NCI-H2107 (cell line): Measurements from ENCODE around the gene MCFD2.

Experiments used
- DNase-seq: peaks from one replicate; lab custom pipeline; 2025; lab: John Stamatoyannopoulos, UW

Gene MCFD2

DNA sequence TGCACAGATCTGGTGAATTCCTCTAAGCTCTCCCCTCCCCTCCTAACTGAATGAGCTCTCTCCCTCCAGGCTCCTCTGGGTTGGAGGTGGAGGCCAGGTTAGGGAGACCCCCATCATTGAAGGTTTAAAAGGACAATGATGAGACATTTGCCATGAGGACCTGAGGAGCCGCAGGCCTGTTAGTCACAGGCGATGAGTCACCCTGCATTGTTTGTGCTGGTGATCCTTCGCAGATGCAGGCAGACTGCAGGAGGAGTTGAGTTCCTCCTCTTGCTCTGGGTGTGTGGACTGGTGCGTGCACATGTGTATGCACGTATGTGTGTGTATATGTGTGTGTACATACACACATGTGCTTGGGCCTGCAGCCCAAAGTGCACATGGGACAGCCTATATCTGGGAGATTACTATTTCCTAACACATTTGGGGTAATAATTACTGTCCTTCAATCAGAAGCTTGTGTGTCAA, 42.0 kb downstream of the MCFD2 start:
- DNase-seq, result no peak

DNA sequence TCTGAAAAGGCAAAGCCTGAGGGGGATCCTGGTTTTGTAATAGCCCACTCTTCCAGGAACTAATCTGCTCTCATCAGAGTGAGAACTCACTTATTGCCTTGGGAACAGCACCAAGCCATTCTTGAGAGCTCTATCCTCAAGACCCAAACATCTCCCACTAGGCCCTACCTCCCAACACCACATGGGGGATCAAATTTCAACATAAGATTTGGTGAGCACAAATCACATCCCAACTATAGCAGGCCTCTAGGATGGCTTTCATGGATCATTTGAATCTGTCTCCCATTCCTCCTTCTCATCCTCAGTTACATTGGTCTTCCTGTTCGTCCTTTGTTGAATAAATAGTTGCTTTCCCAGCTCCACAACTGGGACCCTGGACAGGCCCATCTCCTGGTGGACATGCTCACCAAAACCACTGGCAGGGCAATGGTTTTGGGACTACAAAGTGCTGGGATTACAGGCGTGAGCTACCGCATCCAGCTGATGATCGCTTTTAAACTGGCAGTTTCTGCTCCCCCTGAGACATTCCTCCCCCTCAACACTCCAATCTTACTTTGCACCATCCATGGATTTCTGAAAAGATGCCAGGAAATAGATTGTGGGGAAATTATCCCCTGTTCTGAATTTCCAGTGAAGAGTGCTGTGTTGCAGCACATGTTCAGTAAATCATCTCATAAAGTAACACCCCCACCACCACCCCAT, 42.6 kb downstream of the MCFD2 start:
- no peak for DNase-seq

DNA sequence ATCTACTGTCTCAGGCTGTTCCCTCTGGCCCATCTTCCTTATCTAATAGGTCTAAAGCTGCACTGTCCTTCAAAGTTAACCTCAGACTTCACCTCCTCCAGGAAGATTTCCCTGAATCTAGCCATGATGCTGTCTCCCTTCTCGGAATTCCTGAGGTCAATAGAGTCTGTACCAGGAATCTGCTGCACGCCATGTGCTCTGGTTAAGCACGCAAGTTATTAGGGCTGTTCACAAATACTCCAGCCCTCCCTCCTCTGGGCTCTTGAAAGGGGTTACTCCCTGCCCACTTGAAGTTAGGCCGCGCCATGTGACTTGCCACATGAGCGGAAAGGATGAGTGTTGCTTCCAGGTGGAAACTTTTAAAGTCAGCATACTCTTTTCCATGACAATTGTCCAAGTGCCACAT, 43.6 kb downstream of the MCFD2 start:
- DNase-seq, result no peak

DNA sequence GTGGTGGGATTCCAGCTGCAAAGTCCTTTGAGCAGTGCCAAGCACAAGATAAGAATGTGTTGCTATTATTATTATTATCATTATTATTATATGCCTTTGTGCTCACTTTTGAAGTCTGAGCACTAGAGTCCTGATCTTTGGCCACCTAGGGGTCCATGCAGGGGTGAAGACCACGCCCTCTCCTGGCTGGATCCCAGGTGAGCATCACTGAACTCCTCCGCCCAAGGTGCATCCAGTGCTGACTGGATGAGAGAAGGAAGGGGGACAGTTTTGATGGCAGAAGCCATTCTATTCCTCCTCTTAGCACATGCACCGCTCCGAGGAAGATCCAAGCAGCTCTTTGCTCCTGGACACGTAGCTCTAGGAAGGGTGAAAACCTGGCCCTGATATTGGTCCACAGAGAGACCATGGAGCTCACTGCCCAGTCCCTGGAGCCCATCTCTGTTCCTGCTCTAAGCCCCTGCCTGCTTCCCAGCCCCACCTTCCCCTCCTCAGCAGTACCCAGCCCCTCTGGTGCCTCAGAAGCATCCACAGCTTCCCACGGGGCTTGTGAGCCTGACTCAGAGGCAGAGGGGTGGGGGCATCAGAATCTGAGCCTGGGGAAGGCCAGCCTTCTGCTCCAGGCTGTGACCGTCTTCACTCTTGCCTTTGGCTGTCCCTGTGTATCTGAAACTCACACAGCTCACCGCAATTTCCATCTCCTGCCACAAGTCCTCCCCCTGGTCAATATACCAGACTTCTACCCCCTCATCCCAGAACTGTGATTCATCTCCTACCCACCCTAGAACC, 45.4 kb downstream of the MCFD2 start:
- DNase-seq, result no peak

DNA sequence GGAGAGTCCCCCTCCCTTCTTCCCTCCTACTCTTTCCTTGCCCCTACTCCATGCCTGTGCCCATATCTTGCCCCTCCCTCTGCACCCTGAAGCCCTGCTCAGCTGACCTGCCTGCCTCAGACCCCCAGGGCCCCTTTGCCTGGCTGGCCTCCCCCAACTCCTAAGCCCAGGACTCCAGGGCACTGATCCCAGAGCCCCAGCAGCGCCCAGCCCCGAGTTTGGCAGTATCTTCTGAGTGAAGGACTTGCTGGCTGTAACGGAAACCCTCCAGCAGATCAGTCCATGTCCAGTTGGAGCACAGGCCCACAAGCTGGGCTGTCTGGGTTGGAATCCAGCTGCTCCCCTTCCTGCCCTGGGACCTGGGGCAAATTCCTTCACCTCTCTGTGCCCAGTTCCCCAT, 46.0 kb downstream of the MCFD2 start:
- DNase-seq, result no peak

DNA sequence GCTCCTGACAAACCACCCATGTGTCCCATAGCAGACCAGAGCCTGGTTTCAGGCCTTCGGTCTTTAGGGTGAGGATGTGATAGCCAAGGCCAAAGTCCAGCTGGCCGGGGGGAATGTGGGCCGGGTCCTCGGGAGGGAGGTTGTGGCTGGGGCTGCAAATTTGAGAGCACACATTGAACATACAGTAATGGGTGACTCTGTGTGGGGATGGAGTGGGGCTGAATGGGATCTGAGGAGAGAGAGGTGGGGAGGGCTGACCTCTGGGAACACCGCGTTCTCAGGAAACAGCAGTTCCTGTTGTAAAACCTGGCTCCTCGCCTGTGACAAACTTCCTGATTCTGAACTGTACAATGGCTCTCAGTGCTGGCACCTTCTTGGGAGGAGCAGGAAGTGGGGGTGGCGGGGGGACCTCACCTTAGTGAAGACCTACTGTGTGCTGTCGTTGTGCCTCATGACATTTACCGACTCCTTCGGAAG, 48.8 kb downstream of the MCFD2 start:
- no peak for DNase-seq

DNA sequence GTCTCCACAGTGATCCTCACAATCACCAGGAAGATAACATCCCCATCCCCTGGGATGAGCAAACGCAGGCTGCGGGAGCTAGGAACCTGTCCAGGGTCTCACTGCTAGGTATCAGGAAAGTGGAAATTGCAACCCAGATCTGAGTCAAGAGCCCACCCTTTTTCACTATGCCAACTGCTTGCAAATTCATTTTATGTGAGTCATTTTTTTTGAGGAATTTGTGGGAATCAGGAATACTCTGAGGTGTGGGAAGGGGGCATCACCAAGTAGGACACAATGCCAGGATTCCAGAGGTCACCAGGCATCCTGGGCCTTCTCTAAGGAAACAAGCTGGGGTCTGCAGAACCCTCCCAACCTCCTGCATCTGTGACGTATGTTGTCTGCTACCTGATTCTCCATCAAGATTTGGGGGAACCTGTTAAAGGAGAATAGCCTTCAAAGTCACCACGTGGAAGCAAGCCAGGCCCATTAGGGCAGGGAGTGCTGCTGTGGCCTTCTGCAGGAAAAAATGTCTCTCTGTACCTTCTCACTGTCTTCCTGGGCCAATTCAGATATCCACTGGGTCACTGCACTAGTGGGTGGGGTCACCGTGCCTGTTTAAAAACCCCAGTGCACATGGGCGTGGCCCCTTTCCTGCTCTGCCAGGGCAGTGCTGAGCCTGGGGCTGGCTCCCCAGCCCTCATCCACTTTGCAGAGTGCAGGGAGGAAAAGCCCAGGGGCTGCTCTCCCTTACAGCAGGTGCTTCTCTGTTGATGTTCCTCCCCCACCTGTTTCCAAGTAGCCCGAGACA, 50.2 kb downstream of the MCFD2 start:
- no peak for DNase-seq

DNA sequence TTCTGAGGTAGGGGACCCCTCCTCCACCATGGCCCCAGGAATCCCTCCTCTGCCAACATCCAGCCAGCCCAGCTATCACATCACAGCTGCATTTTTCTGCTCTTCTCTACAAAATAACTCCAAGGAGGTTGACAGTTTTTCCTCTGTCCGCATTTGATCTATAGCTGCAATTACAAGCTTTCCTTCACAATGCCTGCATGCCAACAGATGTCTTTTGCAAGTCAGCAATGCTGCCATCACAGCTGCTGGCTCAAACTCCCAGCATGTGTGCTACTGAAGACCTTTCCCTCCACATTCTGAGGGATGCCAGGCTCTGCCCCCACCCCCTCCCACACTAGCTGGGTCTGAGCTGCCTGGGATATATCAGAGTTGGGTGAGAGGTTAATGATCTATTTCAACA, 51.7 kb downstream of the MCFD2 start:
- DNase-seq, result no peak

DNA sequence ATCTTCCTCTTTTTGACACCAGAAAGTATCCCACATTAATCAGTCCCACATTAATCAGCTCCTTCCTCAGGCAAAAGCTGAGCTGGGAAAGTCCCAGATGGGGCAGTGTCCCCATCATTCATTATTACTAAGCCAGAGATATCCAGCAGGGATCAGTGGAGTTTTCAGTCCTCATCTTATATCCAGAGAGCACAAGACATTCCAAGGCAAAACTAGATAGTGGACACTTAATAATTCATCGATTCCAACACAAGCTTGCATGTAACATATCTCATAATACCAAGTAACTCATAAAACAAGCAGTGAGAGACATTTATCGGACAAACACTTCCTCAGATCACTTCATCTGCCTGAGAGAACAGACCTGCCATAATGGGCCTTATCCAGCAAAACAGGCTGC, 53.1 kb downstream of the MCFD2 start:
- no peak for DNase-seq

DNA sequence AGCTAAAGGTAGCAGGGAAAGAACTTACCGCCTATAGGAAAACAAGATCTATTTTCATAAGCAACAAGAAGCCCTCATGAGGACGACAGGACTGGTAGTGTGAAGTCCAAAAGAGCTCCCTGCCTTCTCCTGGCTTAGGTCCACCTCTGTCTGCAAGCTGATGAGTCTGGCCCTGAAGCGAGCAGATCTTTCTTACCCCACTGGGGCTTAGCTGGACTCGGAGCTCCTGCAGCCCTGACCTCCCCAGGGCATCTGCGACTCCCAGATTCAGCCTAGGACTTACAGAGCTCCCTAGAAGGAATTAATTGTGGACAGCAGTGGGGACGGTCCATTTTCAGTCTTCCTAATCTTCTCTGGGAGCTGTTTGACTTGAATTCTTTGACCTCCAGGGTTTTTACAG, 53.7 kb downstream of the MCFD2 start:
- no peak for DNase-seq

DNA sequence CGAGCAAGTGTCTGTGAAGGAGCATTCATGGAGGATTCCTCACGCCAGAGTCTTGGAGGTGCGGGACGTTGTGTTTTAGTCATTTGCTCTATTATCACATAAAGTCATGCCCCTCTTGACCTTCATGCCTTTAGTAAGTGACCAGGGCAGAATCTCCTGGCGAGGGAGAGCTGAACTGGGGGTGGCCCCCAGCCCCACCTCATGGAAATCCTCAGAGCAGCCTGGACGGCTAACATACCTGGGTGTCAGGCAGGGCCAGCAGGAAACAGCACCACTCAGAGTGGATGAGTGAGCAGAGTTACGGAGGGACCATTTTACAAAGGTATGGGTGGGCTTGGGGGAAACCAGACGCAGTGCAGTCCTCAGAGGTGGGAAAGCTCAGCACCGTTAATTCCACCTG, 56.1 kb downstream of the MCFD2 start:
- DNase-seq, result no peak

DNA sequence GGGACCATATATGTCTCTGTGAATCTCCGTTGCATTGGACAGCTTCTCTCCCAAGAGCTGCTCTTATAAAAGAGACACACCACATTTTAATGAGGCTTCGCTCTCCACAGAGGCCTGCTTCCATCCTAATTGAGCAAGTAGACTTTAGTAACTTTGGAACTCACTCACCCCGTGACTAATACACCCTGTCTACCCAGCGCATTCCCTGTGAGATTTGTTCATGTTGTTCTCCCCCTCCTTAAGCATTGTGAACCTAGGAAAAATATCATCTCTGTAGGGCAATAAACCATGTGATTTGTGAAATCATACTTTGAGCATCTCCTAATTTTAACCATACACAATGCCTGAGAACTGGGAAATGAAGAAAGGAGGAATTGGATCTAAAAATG, 56.9 kb downstream of the MCFD2 start:
- no peak for DNase-seq

DNA sequence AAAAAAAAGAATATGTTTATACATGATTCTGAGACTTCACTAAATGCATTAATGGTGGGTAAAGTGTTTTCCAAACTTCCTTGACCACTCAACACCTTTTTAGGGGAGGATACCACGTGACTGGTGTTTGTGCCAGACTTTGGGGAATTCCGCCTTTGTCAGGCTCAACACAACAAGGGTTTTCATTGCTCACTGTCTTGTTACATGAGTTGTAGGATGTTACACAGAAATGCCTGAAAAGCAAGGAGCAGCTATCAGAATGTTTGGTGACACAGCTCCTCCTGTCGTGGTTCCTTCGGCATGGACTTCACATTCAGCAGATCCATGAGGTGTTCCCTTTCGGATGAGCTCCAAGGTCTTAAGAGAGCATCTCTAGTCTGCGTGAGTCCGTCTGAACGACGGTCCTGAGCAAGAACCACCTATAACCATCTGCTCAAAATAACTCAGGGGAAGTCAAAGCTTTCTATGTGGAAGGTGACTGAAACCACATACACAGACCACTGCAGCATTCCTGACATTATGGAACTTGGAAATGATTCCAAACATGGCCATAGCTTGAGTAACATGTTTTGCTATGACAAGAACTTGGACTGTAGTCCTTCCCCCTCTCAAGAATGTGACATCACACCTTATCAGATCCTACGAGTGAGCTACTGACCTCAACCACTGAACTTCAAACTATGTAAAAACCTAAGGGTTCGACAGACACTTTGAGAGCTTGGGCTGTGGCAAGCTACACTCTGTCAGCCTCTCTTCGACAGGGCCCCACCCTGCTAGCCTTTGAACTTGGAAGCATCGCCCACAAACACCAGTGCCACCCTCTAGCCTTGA, 57.5 kb downstream of the MCFD2 start:
- no peak for DNase-seq

DNA sequence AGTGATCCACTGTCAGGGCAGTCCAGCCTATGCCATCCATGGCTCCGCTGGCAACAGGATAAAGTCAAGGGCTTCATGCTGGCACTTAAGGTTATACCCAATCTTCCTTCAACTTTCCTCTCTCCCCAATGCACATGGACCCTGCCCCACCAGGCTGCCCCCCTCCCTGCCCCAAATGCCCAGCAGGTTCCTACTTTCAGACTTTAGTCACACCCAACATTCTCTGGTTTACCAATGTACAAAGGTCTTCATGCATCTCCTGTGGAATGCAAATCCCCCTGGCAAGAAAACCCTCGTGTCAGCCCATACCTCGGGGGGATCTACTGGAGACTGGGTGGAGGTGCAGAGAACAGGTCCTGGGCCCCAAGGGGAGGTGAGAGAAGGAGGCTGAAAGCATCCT, 59.3 kb downstream of the MCFD2 start:
- no peak for DNase-seq

DNA sequence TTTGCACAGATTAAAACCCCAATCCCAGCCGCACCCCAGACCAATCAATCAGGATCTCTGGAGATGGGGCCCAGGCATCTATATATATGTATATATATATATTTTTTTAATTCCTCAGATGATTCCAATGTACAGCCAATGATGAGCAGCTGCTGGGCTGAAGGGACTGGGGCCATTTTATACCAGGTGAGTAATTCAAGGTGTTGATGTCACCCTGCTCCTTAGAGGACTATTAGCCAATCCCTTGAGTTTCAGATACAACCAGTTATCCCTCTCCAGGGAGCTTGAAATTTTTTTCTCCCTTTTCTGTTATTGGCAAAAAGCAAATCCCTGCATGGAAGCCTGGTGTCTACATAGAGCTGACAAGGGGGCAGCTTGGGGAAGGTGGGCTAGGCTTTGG, 59.8 kb downstream of the MCFD2 start:
- no peak for DNase-seq

DNA sequence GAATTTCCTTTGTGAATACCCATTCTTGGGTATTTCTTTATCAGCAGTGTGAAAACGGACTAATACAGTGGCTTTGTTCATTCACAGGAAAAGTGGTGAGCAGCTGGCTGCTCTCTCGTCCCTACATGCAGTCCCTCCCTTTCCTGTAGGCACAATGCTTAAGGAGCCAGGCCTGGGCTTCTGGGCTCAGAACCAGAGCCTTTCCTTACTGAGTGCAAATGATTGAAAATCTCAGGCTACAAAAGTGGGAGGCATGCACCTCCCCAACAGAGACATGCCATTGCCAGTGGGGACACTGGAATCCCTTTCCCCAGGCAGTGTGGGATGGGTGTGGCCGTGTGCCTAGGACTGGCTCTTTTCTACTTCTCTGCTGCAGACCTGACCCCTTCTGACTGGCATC, 61.3 kb downstream of the MCFD2 start:
- DNase-seq, result no peak

DNA sequence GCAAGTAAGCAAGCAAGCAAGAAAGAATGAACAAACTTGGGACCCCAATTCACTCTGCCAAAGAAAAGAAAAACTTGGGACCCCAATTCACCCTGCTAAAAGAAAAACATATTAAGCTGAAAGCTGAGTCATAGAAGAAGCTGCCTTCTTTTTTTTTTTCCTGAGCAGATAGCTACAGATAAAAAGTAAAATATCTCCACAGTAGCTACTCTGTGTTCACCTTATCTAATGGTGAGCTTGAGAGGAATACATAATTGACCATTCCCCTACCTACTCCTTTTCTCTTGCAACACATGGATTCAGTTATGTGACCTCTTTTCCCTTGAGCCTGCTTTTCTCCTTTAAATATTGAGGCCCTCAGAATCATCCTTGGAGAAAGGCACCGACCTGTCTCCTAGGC, 63.0 kb downstream of the MCFD2 start:
- DNase-seq, result no peak

DNA sequence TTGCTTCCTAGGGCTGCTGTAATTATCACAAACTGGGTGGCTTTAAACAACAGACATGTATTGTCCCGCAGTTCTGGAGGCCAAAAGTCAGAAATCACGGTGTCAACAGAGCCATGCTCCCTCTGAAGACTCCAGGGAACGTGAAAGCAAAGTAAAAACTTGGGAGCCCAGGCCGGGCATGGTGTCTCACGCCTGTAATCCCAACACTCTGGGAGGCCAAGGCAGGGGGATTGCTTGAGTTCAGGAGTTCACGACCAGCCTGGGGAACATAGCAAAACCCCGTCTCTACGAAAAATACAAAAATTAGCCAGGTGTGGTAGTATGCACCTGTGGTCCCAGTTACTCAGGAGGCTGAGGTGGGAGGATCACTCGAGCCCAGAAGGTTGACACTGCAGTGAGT, 63.5 kb downstream of the MCFD2 start:
- DNase-seq, result no peak
